ENCODE data around the gene GFPT2.

GFPT2 gene

GRCh38 chr5:180290568-180291233 is 62.4 kb downstream of the GFPT2 start:
- no peak for DNase-seq (ENCODE audit: low read depth, low spot score)
- H3K27ac ChIP-seq: no peak overlapping the region

GRCh38 chr5:180289966-180290365 is 63.2 kb downstream of the GFPT2 start:
- no peak for DNase-seq (ENCODE audit: low read depth, low spot score)
- H3K27ac ChIP-seq: no peak overlapping the region

GRCh38 chr5:180289433-180289832 is 63.7 kb downstream of the GFPT2 start:
- no peak overlapping the region for H3K27ac ChIP-seq

GRCh38 chr5:180287868-180288267 is 65.3 kb downstream of the GFPT2 start:
- DNase-seq (ENCODE audit: low read depth, low spot score): no peak
- H3K27ac ChIP-seq: no peak overlapping the region

More at GRCh38 chr5:180289433-180289832, 63.7 kb downstream of the GFPT2 start:
- peak; percentile 70 for DNase-seq (ENCODE audit: low read depth, low spot score)

GRCh38 chr5:180287404-180287803 is 65.7 kb downstream of the GFPT2 start:
- DNase-seq (ENCODE audit: low read depth, low spot score): no peak
- no peak overlapping the region for H3K27ac ChIP-seq

GRCh38 chr5:180284149-180284548 is 69.0 kb downstream of the GFPT2 start:
- DNase-seq (ENCODE audit: low read depth, low spot score): no peak
- H3K27ac ChIP-seq: no peak overlapping the region

GRCh38 chr5:180283026-180283615 is 70.0 kb downstream of the GFPT2 start:
- no peak overlapping the region for H3K27ac ChIP-seq
- no peak for DNase-seq (ENCODE audit: low read depth, low spot score)

GRCh38 chr5:180282281-180282680 is 70.9 kb downstream of the GFPT2 start:
- no peak for DNase-seq (ENCODE audit: low read depth, low spot score)
- no peak overlapping the region for H3K27ac ChIP-seq

GRCh38 chr5:180281706-180282105 is 71.4 kb downstream of the GFPT2 start:
- no peak for DNase-seq (ENCODE audit: low read depth, low spot score)
- H3K27ac ChIP-seq: no peak overlapping the region

GRCh38 chr5:180274695-180275094 is 78.4 kb downstream of the GFPT2 start:
- no peak overlapping the region for H3K27ac ChIP-seq
- DNase-seq (ENCODE audit: low read depth, low spot score): no peak

GRCh38 chr5:180271221-180271620 is 81.9 kb downstream of the GFPT2 start:
- DNase-seq (ENCODE audit: low read depth, low spot score): no peak

GRCh38 chr5:180259260-180259611 is 93.9 kb downstream of the GFPT2 start:
- DNase-seq (ENCODE audit: low read depth, low spot score): no peak
- H3K27ac ChIP-seq: no peak overlapping the region

More at GRCh38 chr5:180271221-180271620, 81.9 kb downstream of the GFPT2 start:
- no peak overlapping the region for H3K27ac ChIP-seq

GRCh38 chr5:180253036-180253824 is 99.9 kb downstream of the GFPT2 start:
- H3K27ac ChIP-seq: no peak overlapping the region
- DNase-seq (ENCODE audit: low read depth, low spot score): no peak

- DNase-seq (ENCODE audit: low read depth, low spot score): no peak
- H3K27ac ChIP-seq: no peak overlapping the region
Measured at GRCh38 chr5:180251887-180252286, 101.2 kb downstream of the GFPT2 start.

- H3K27ac ChIP-seq: no peak overlapping the region
- no peak for DNase-seq (ENCODE audit: low read depth, low spot score)
Measured at GRCh38 chr5:180251141-180251540, 102.0 kb downstream of the GFPT2 start.

Data from epithelial cell of prostate (primary cell).